Superior temporal gyrus (tissue), 1 donor: Measurements from ENCODE around the gene STK16.
"Not testable (repeated sequence)": the region's sequence is repeated elsewhere in the genome, so short reads cannot be mapped to it uniquely, and the experiment has no call there.

Source experiments
- DNase-seq: peaks from one replicate; pipeline ENCODE4 v3.0.0-alpha.2; 2016; ENCODE audit errors: extremely low spot score

The STK16 gene

DNA sequence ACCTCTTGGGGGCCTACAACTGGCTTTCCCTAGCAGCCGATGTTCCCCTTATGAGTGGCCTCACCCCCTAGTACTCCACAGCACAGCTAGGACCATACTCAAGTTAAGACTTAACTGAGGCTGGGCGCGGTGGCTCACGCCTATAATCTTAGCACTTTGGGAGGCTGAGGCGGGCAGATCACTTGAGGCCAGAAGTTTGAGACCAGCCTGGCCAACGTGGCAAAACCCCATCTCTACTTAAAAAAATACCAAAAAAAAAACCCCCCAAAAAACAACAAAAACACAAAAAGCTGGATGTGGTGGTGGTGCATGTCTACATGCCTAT lies 41.8 kb downstream of the STK16 start:
- DNase-seq: not testable (repeated sequence)

DNA sequence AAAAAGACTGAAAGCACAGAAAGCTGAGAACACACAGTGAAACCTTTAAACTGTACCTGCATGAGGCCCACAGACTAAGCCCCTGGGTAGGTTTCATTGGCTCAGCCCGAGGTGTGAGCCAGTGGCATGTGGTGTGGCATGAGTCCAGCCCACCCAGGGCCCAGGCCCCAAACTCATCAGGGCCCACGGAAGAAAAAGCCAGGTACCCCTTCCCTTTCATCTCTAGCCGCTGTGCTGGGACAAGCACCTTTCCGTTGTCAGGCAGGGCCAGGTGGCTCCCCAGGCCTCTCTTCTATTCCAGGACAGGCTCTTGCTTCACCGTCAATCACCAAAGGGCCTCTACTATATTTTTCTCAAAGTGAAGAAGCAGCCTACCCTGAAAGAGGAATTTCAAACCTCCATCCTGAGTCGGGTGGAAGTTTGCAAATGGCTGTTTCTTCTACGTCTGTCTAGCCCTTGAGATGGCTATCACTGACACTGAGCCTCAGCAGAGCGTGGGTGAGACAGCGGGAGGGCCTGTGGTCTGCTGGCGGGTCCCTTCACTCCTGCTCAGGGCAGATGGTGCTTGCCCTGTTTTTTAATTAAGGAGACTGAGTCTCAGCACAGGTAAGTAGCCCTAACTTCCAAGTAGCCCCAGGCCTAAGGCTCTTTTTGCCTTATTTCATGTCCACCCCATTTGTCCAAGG lies 42.4 kb downstream of the STK16 start:
- DNase-seq: no peak

DNA sequence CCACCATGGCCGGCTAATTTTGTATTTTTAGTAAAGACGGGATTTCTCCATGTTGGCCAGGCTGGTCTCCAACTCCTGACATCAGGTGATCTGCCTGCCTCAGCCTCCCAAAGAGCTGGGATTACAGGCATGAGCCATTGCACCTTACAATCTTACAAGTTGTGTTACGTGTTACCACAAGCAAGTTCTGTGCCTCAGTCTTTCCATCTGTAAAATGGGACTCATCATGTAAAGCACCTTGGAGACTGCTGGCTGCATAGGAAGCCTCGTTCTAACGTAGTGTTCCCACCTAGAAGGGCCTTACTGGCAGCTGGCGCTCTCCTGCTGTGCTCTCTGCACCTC lies 43.9 kb downstream of the STK16 start:
- no peak for DNase-seq

DNA sequence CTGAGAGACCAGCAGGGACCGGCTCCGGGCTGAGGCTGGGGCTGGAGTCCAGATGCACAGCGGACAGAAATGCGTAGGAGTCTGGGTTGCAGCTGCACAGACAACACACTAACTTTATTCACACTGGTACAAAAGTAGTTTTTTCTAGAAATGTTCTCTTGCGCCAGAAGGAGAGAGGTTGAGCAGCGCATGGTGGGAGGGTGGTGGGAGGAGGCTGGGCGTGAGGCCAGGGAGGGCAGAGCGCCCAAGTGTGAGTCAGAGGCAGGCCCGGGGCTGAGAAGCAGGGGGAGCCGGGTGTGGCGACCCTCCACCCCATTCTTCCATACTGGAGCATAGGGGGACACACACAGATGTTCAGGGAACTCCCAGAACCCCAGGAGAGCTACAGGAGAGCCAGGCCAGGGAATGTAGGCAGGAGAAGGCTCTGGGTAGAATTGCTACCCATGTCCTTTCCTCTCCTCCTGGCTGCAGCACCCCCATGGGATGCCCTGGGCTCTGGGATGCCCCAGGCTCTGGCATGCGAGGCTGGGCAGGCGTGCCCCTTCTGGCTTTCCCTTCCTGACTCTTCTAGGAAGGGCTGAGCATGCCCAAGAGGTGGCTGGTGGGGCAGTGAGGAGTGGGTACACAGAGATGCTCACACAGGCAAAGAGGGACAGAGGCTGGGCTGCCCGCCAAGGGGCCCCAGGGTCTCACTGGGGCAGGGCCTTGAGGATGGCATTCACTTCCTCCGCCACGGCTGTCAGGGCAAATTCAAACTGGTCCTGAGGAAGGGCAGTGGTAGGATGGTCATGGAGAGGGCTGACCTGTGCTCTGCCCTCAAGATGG lies 44.5 kb downstream of the STK16 start:
- DNase-seq: peak; percentile 95

DNA sequence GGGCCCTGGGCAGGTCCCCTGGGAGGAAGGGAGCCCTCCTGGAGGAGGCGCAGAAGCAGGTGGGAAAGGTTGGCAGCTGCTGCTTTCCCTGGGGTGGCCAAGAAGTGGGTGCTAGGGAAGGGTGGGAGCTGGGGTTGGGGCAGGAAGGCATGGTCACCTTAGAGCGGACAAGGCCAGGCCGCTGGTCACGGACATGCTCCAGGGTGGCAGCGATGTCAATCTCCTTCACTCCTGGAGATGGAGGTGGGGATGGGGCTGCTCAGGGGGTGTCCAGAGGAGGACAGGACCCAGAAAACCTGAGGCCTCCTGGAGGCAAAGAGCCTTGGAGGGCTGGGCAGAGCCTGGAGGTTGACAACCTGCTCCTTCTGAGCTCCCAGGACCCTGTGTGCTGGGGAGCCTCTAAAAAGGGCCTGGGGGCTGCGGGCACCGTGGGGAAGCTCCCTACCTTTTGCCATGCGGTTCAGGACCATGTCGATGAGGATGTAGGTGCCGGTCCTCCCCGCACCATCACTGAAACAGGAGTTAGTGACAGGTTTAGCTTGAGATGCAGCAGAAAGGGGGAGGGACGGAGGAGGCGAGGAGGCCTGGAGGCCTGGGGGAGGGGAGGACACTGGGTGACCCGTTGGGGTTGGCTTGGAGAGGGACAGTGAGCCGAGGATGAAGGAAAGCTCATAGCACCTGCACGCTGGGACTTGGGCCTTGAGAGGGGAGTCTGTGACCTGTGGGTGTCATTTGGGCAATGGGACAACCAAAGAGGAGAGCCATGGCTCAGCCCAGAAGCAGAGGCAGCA lies 45.3 kb downstream of the STK16 start:
- no peak for DNase-seq

DNA sequence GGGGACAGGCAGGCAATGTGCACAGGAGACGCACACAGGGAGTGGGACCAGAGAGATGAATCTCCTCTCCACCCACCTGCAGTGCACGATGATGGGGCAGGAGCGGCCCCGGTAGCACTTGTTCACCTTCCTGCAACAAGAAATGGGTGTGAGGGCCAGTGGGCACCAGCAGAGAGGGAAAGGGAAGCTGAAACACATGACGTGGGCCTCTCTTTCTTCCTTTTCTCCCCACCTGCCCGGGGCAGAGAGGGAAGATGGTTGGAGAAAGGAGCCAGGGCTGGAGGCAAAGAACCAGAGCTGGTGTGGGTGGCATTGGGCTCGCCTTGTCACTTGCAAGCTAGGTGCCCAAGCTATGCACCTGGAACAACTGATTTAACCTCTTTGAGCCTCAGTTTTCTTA lies 46.1 kb downstream of the STK16 start:
- no peak for DNase-seq

DNA sequence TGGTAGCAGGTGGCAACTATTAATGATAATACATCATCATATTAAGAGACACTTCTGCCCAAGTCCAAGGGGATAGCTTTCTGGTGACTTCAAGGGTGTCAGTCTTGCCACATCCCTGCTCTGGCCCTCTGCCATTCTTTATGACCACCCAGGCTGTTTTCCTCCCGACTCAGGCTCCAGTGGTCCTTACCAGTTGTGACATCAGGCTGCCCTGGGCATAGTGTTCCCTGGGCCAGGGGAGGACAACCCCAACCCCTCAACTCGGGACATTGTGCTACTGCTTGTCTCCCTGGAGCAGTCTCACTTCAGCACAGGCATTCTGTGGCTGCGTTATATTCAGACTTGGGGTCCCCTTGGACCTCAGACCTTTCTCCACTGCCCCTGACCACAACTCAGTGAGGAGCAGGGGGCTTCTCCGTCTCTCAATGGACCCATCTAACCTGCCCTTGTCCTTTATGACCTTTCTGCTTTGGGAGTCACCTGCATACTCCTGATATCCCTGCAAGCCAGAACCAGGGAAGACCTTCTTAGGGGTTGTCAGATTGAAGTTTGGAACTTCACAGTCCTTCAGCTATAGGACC lies 46.7 kb downstream of the STK16 start:
- DNase-seq: no peak

DNA sequence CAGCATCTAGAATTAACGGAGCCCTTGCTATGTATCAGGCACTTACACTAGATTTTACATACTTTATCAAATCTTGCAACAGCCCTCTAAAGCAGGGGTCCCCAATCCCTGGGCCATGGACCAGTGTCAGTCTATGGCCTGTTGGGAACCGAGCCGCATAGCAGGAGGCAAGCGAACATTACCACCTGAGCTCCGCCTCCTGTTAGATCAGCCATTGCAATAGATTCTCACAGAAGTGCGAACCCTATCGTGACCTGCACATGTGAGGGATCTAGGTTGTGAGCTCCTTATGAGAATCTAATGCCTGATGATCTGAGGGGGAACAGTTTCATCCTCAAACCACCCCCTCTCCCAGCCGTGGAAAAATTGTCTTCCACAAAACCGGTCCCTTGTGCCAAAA lies 47.3 kb downstream of the STK16 start:
- no peak for DNase-seq

DNA sequence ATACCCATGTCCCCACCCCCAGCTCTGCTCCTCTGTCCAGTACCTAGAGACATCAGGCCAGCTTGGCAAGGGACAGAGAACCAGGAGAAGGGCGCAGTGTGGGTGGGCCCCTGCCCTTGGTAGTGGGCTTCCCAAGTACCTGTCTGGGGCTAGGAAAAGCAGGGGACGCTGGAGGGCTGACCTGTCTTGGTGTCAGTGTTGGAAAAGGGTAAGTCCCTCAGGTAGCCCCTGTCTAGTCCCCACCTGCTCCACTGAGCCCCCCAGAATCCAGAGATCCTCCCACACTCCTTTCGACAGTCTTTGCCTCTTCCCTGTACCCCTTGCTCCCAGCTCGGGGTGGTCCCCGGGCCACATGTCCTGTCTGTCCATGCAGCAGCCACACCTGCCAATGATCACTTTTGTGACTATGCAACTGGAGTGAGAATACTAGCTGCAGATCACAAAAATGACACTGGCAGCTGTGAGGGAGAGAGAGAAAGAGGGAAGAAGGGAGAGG lies 48.5 kb downstream of the STK16 start:
- no peak for DNase-seq

DNA sequence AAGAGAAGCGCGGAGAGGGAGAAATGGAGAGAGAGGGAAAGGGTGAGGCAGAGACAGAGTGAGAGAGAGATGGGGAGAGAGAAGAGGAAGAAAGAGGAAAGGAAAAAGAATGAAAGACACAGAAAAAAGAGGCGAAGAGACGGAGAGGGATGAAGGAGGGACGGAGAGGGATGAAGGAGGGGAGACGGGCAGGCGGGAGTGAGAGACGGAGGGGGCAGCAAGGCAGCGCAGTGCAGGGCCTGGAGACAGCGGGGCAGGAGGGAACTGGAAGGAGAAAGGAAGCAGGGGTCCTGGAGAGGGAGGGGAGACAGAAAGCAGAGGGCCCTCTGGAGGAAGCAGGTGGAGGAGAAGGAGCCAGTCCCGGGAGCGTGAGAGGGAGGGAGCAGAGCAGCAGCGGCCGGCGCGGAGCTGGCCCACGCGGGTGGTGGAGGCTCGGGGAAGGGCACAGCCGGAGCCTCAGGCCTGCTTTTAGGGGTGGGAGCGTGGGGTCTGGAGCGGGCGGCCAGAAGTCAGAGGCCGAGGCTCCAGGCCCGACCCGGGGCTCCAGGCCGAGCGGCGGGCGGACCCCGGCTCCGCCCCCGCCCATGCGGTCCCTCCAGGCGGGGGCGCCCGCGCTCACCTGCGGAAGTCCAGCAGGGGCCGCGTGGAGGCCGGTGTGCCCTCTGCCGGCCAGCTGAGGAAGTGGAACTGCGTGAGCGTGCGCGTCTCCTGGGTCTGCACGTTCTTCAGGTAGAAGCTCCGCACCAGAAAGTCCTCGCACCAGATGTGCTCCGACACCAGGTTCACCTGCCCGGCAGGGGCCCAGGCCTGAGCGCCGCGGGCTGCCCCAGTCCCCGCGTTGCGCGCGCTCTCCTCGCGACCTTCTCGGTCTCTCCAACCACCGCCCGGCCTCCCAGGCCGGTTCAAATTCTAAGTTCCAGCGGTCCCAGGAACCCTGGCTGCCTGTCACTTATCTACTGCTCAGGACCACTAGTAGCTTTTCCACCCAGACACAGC lies 49.4 kb downstream of the STK16 start:
- DNase-seq: peak; percentile 86

DNA sequence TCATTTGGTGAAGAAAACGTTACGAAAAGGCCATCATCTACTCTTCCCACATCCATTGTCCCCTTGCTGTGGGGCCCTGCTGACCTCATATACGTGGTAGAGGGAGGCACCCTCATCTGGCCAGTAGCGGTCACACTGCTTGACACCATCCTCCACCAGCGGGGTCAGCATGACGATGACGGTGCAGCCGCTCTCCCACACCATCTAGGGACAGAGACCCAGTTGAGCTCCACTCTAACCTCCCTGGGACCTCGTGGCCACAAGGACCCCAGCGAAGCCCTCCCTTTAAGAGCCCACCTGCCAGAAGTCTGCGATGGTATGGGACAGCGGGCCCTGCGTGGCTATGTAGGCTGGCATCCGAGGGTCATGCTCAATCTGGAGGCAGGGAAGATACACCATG lies 50.9 kb downstream of the STK16 start:
- DNase-seq: no peak

DNA sequence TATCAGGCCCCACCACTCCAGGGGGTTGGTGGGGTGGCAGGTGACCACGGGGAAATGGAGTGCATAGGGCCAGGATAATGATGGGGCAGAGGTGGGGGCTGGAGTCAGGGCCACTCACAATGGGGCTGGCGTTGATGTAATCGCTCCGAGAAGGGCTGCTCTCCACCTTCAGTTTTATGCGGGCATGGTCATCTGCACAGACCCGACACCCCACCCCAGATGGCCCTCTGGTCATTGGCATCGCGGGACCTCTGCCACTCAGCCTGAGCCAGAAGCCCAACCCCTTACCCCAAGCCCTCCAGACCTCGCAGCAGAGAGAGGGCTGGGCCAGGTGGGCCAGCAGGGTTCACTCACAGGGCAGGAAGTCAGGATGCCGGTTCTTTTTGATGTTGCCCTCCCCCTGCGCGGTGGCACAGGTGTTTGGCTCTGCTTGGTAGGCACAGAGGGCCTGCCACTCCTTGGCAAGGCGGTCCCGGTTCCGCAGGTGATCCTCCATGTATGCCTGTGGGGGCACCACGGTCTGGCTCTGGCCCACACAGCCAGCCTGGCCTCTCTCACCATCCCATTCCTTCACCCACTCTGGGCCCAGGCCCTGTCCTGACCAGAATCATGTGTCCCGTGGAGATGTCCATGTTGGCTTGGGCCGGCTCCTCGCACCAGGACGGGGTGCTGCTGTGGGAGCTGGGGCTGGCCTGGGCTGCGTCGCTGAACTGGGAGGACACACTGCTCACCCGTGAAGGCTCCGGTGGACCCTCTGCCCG lies 51.5 kb downstream of the STK16 start:
- DNase-seq: no peak

DNA sequence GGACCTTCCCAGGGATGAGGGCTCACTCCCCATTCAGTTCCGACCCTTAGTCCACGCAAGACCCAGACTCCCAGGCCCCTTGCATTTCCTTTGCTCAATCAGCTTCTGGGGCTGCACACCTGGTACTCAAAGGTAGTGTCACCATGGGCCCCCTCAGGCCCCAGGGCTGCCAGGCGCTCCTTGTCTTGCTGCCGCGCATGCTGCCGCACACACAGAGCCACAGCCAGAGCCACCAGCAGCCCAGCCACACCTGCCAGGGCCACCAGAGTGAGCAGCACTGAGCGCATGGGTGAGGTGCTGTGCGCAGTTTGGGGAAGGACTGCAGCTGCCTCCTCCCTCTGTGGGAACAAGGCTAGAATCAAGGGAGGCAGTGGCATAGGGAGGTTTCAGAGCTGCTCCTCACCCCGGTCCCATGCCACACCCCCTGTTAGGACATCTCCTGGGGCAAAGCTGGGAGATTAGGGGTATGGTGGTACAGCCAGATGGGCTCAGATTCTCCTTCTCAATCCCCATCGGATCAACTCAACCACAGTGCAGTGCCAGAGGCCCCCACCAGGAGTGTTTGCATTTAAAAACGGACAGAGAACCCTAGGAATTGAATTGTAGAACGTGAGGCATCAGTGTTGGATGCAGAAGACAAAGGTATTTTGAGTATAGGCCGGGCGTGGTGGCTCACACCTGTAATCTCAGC lies 52.6 kb downstream of the STK16 start:
- DNase-seq: no peak

DNA sequence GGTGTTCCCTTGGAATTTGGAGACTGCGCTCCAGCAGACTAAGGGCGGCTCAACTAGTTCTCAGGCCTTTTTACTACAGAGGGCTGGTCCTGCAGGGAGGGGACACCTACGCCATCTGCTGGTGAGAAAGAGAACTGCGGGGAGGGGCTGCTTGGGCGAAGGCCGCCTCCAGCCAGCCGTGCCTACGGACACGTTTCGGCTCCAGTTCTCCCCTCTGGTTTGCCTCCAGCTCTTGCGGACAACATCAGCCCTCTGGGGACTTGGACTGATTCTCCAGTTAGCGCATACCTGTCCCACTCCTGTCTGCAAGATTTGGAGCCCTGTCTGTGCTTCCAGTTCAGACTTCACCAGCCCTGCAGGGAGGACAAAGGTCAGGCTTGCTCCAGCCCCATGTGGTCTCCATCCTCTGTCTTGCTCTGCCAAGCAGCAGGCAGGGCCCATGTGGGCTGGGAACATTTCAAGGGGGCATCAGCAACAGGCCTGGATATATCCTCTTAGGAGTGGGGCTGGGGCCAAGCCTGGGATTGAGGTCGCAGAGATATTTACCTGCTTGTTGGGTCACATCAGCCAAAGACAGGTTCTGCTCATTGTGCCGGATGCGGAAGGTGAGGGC lies 53.6 kb downstream of the STK16 start:
- DNase-seq: peak; percentile 90

DNA sequence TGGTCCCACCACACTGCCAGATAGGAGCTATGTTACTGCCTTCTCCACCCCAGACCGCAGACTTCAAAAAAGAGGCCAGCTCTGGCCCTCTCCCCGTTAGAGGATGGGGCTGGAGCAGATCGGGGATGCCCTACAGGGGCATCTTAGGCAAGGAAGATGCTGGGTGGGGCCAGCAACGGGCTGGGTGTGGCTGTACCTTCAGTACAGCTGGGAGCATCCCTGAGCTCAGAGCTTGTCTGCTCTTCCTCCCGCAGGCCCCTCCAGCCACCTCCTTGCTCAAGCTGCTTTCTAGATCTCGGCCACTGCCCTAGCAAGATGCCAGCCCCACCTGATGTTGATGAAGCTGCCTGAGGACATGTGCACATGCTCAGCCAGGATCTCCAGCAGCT lies 54.1 kb downstream of the STK16 start:
- no peak for DNase-seq
